ENCODE measurements around the gene DNAH6. TPM values are rescaled to one million over a fixed set of nuclear protein-coding genes. Genes with fewer than 3 reads are reported as not detected.

Gene DNAH6
- total and polyA plus RNA-seq, 9 of the 15 experiments (the other 6 are each of a cell fraction or from before 2014, with no cell fraction given), result 0.01 to 0.04 (median 0.01) TPM; not detected in 5

DNA sequence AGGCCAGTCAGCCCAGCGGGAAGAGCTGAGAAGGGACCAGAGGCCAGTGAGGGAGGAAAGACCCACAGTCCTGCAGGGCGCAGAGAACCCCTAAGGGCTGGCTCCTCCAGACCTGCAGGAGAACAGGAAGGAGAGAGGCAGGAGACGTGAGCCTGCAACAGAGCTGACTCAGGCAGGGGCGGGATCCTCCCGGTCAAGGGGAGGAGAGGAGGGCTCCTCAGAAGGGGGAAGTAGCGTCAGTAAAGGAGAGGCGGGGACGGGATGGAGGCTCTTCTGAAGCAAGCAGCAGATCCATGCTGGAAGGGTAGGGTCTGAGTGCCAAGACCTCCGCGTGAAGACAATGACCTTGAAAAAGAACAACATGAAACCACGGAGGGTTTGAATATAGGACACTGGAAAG, 313.8 kb downstream of the DNAH6 start (continued):
- TF ChIP-seq, protein P1, sequence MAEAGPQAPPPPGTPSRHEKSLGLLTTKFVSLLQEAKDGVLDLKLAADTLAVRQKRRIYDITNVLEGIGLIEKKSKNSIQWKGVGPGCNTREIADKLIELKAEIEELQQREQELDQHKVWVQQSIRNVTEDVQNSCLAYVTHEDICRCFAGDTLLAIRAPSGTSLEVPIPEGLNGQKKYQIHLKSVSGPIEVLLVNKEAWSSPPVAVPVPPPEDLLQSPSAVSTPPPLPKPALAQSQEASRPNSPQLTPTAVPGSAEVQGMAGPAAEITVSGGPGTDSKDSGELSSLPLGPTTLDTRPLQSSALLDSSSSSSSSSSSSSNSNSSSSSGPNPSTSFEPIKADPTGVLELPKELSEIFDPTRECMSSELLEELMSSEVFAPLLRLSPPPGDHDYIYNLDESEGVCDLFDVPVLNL (CRISPR knock-in tag; IDR thresholded peaks at IDR 0.05; ENCODE audit: low read depth), result no peak
- no peak for TF ChIP-seq RBM17 (IDR thresholded peaks at IDR 0.05; ENCODE audit: borderline replicate concordance, low read depth, low read length)
- no peak for TF ChIP-seq ZBTB33 (CRISPR knock-in tag; IDR thresholded peaks at IDR 0.05)
- 0 out of 2 replicates have a peak, but pooled peaks have one; percentile 27 for TF ChIP-seq SPI1 (IDR thresholded peaks at IDR 0.05; ENCODE audit: borderline replicate concordance, low read depth, low read length)
- peak; percentile 50; the same call in 1 of the 2 replicates for TF ChIP-seq JUND (IDR thresholded peaks at IDR 0.05; ENCODE audit: borderline replicate concordance, low read depth, low read length)
- TF ChIP-seq JUND (tag; IDR thresholded peaks at IDR 0.05; ENCODE audit: borderline replicate concordance, low read depth, low read length), result peak; percentile 26; the same call in 1 of the 3 replicates
- no peak for TF ChIP-seq L3MBTL2 (IDR thresholded peaks at IDR 0.05)
- TF ChIP-seq ERF (CRISPR knock-in tag; IDR thresholded peaks at IDR 0.05), result no peak
- no peak for TF ChIP-seq BACH1 (tag; IDR thresholded peaks at IDR 0.05)
- no peak for TF ChIP-seq ZNF79 (CRISPR knock-in tag; IDR thresholded peaks at IDR 0.05; ENCODE audit: low read depth)
- TF ChIP-seq TAF1 (IDR thresholded peaks at IDR 0.05; ENCODE audit: control insufficient read depth, extremely low read depth, insufficient read depth, low read length, severe bottlenecking), result no peak
- no peak for TF ChIP-seq RHOXF2B (CRISPR knock-in tag; conservative IDR thresholded peaks at IDR 0.05)
- peak; percentile 24 to 44; a peak in 3 of 4 replicates for TF ChIP-seq MAZ (CRISPR knock-in tag; conservative IDR thresholded peaks at IDR 0.05 in 1 of 2, IDR thresholded peaks at IDR 0.05 in 1 of 2)
- TF ChIP-seq ELF1 (tag; IDR thresholded peaks at IDR 0.05), result peak; percentile 48
- no peak for TF ChIP-seq ATF3 (IDR thresholded peaks at IDR 0.05)
- TF ChIP-seq ATF3 (CRISPR knock-in tag; conservative IDR thresholded peaks at IDR 0.05), result no peak
- peak; percentile 59 for TF ChIP-seq GABPA (tag; conservative IDR thresholded peaks at IDR 0.05; ENCODE audit: low read depth)
- TF ChIP-seq, protein P2, sequence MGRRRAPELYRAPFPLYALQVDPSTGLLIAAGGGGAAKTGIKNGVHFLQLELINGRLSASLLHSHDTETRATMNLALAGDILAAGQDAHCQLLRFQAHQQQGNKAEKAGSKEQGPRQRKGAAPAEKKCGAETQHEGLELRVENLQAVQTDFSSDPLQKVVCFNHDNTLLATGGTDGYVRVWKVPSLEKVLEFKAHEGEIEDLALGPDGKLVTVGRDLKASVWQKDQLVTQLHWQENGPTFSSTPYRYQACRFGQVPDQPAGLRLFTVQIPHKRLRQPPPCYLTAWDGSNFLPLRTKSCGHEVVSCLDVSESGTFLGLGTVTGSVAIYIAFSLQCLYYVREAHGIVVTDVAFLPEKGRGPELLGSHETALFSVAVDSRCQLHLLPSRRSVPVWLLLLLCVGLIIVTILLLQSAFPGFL (CRISPR knock-in tag; IDR thresholded peaks at IDR 0.05), result no peak
- TF ChIP-seq FOXA1 (IDR thresholded peaks at IDR 0.05; ENCODE audit: borderline replicate concordance), result no peak
- TF ChIP-seq GMEB1 (CRISPR knock-in tag; IDR thresholded peaks at IDR 0.05), result peak; percentile 29; the same call in 1 of the 2 replicates
- no peak for TF ChIP-seq HEY1 (CRISPR knock-in tag; IDR thresholded peaks at IDR 0.05; ENCODE audit: borderline replicate concordance)
- peak; percentile 54 for TF ChIP-seq CREM (IDR thresholded peaks at IDR 0.05; ENCODE audit: low read depth)
